ENCODE measurements around the gene FUNDC1.
"Not testable (repeated sequence)": the region's sequence is repeated elsewhere in the genome, so short reads cannot be mapped to it uniquely, and the experiment has no call there.

The FUNDC1 gene

GRCh38 chrX:44569122-44569521 is 26.5 kb upstream of the FUNDC1 start:
- ChIA-PET CTCF (no interaction called here), POLR2A (no interaction called here)
- TF ChIP-seq TARDBP (IDR thresholded peaks at IDR 0.05) (no peak), FOXA1 (IDR thresholded peaks at IDR 0.05) (no peak), HDGF (IDR thresholded peaks at IDR 0.05; ENCODE audit: borderline replicate concordance) (no peak), ZNF384 (IDR thresholded peaks at IDR 0.05) (no peak), L3MBTL2 (conservative IDR thresholded peaks at IDR 0.05) (no peak), ELF4 (IDR thresholded peaks at IDR 0.05) (no peak), BHLHE40 (IDR thresholded peaks at IDR 0.05; ENCODE audit: borderline replicate concordance) (no peak), LEF1 (IDR thresholded peaks at IDR 0.05; ENCODE audit: borderline replicate concordance) (no peak), CTBP1 (IDR thresholded peaks at IDR 0.05; ENCODE audit: borderline replicate concordance) (no peak), FOXM1 (IDR thresholded peaks at IDR 0.05; ENCODE audit: borderline replicate concordance) (no peak), SP1 (IDR thresholded peaks at IDR 0.05) (no peak)
- DNase-seq (ENCODE audit: extremely low spot score) = no peak

GRCh38 chrX:44568196-44568595 is 25.5 kb upstream of the FUNDC1 start:
- ChIA-PET POLR2A (no interaction called here), CTCF (no interaction called here)
- TF ChIP-seq PKNOX1 (IDR thresholded peaks at IDR 0.05) = no peak
- no peak for TF ChIP-seq FOXK2 (IDR thresholded peaks at IDR 0.05)
- no peak for TF ChIP-seq SUZ12 (IDR thresholded peaks at IDR 0.05)
- no peak for TF ChIP-seq FOXA1 (IDR thresholded peaks at IDR 0.05)
- no peak for TF ChIP-seq ZNF384 (IDR thresholded peaks at IDR 0.05)
- TF ChIP-seq BHLHE40 (IDR thresholded peaks at IDR 0.05; ENCODE audit: borderline replicate concordance) = no peak
- TF ChIP-seq SP1 (IDR thresholded peaks at IDR 0.05) = no peak
- no peak for TF ChIP-seq NFRKB (IDR thresholded peaks at IDR 0.05)
- no peak for TF ChIP-seq L3MBTL2 (conservative IDR thresholded peaks at IDR 0.05)
- TF ChIP-seq LEF1 (IDR thresholded peaks at IDR 0.05; ENCODE audit: borderline replicate concordance) = no peak
- TF ChIP-seq TARDBP (IDR thresholded peaks at IDR 0.05) = no peak
- TF ChIP-seq ELF4 (IDR thresholded peaks at IDR 0.05) = no peak
- TF ChIP-seq CTBP1 (IDR thresholded peaks at IDR 0.05; ENCODE audit: borderline replicate concordance) = no peak
- TF ChIP-seq HDGF (IDR thresholded peaks at IDR 0.05; ENCODE audit: borderline replicate concordance) = no peak
- no peak for TF ChIP-seq ARNT (IDR thresholded peaks at IDR 0.05)
- no peak for TF ChIP-seq FOXM1 (IDR thresholded peaks at IDR 0.05; ENCODE audit: borderline replicate concordance)
- no peak for DNase-seq (ENCODE audit: extremely low spot score)

DNA sequence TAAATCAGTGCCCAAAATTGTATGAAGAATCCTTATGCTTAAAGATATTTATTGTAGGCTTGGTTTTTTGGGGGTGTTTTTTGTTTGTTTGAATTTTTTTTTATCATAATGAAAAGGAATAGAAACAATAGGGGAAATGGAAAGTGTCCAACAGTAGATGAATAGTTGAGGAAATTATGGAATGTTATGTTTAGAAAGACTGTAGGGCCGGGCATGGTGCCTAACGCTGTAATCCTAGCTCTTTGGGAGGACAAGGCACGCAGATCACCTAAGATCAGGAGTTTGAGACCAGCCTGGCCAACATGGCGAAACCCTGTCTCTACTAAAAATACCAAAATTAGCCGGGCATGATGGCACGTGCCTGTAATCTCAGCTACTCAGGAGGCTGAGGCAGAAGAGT is 19.2 kb upstream of the FUNDC1 start:
- DNase-seq (ENCODE audit: extremely low spot score); POLR2A ChIA-PET; CTCF ChIA-PET: not testable (repeated sequence)

DNA sequence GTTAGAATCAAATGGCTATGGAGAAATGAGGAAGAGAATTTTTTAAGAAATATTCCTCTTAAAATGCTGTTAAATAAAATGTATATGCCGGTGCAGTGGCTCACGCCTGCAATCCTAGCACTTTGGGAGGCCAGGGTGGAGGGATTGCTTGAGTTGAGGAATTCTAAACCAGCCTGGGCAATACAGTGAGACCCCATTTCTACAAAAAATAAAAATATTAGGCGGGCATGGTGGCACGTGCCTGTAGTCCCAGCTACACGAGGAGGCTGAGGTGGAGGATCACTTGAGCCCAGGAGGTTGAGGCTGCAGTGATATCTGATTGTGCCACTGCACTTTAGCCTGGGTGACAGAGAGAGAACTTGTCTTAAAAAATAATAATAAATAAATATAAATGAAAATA is 7.9 kb upstream of the FUNDC1 start:
- CTCF ChIA-PET = no interaction called here
- POLR2A ChIA-PET = no interaction called here
- TF ChIP-seq PKNOX1 (IDR thresholded peaks at IDR 0.05) = no peak
- no peak for DNase-seq (ENCODE audit: extremely low spot score)

- CTCF ChIA-PET; POLR2A ChIA-PET; DNase-seq (ENCODE audit: extremely low spot score): not testable (repeated sequence)
Measured at GRCh38 chrX:44545454-44545853, 2.8 kb upstream of the FUNDC1 start.

DNA sequence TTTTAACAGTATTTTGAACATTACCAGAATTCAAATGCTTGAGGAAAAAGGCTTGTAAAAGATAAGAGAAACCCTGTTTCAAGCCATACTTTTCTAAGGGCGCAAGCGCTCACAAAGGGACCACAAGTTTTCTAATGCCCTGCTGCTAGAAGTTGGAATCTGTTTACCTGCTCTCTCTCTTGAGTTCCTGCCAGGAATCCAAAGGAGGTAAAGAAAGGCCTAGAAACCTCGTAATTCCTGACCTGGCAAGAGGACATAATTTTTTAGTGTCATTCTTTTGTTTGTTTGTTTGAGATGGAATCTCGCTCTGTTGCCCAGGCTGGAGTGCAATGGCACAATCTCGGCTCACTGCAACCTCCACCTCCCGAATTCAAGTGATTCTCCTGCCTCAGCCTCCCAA is 1.4 kb upstream of the FUNDC1 start:
- CTCF ChIA-PET = no interaction called here
- TF ChIP-seq ELF4 (IDR thresholded peaks at IDR 0.05) (no peak), NFRKB (IDR thresholded peaks at IDR 0.05) (no peak), LEF1 (IDR thresholded peaks at IDR 0.05; ENCODE audit: borderline replicate concordance) (no peak), FOXA1 (IDR thresholded peaks at IDR 0.05) (no peak), SP1 (IDR thresholded peaks at IDR 0.05) (no peak), HDGF (IDR thresholded peaks at IDR 0.05; ENCODE audit: borderline replicate concordance) (no peak), TARDBP (IDR thresholded peaks at IDR 0.05) (no peak), SUZ12 (IDR thresholded peaks at IDR 0.05) (no peak), FOXM1 (IDR thresholded peaks at IDR 0.05; ENCODE audit: borderline replicate concordance) (no peak), PKNOX1 (IDR thresholded peaks at IDR 0.05) (no peak), CTBP1 (IDR thresholded peaks at IDR 0.05; ENCODE audit: borderline replicate concordance) (no peak), ARNT (IDR thresholded peaks at IDR 0.05) (no peak), BHLHE40 (IDR thresholded peaks at IDR 0.05; ENCODE audit: borderline replicate concordance) (no peak), ZNF384 (IDR thresholded peaks at IDR 0.05) (no peak), FOXK2 (IDR thresholded peaks at IDR 0.05) (no peak), L3MBTL2 (conservative IDR thresholded peaks at IDR 0.05) (no peak)
- DNase-seq (ENCODE audit: extremely low spot score) = no peak
- POLR2A ChIA-PET = no interaction called here

DNA sequence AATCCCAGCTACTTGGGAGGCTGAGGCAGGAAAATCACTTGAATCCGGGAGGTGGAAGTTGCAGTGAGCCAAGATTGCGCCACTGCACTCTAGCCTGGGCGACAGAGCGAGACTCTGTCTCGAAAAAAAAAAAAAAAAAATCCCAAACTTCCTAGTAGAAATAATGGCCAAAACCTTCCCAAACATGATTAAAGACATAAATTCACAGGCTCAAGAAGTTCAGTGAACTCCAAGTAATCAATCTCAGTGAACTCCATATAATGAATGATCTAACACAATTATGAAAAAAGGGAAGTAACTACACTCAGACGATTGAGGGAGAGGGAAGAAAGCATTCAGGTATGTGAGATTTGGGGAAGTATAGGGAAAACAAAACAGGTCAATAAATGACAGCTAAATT is 6.5 kb downstream of the FUNDC1 start:
- POLR2A ChIA-PET = interaction anchor here (0.6 kb wide), 1 partner anchor 59 kb away, joined by 3 read pairs; no protein-coding TSS in a partner anchor
- no peak for TF ChIP-seq PKNOX1 (IDR thresholded peaks at IDR 0.05)
- no peak for TF ChIP-seq FOXK2 (IDR thresholded peaks at IDR 0.05)
- no peak for TF ChIP-seq SP1 (IDR thresholded peaks at IDR 0.05)
- no peak for TF ChIP-seq TARDBP (IDR thresholded peaks at IDR 0.05)
- no peak for TF ChIP-seq LEF1 (IDR thresholded peaks at IDR 0.05; ENCODE audit: borderline replicate concordance)
- TF ChIP-seq SUZ12 (IDR thresholded peaks at IDR 0.05) = no peak
- TF ChIP-seq L3MBTL2 (conservative IDR thresholded peaks at IDR 0.05) = no peak
- TF ChIP-seq FOXM1 (IDR thresholded peaks at IDR 0.05; ENCODE audit: borderline replicate concordance) = no peak
- no peak for TF ChIP-seq ARNT (IDR thresholded peaks at IDR 0.05)
- CTCF ChIA-PET = no interaction called here

More for the DNA sequence above, 6.5 kb downstream of the FUNDC1 start:
- no peak for DNase-seq (ENCODE audit: extremely low spot score)

Data from HEK293T (cell line).